ENCODE results near the gene RNF25.
"Not testable (repeated sequence)": the region's sequence is repeated elsewhere in the genome, so short reads cannot be mapped to it uniquely, and the experiment has no call there.

Gene RNF25

GRCh38 chr2:218694405-218695145 is 22.8 kb upstream of the RNF25 start:
- H3K27ac ChIP-seq (ENCODE audit: low read depth, low read length) = no peak overlapping the region
- H3K9ac ChIP-seq (ENCODE audit: low read length) = no peak overlapping the region
- no peak for DNase-seq
- H3K18ac ChIP-seq (ENCODE audit: low read length) = no peak overlapping the region
- H3K4me3 ChIP-seq (ENCODE audit: low read length) = no peak overlapping the region
- no peak overlapping the region for H2BK5ac ChIP-seq (ENCODE audit: low read length)
- no peaks in the 10 kb centered on the region for H3K4me1 ChIP-seq (ENCODE audit: control insufficient read depth, low read depth, low read length)
- WGBS (ENCODE audit: extremely low coverage, insufficient coverage, low lambda C conversion rate) = no CpG with 5 or more reads among the region's 3 CpGs
- H3K4me2 ChIP-seq (ENCODE audit: low read length) = no peak overlapping the region
- no peak overlapping the region for H4K8ac ChIP-seq (ENCODE audit: low read depth, low read length)
- H2AK5ac ChIP-seq (ENCODE audit: low read length) = no peak overlapping the region
- no peak overlapping the region for H3K4ac ChIP-seq (ENCODE audit: low read depth, low read length)
- H3K36me3 ChIP-seq (ENCODE audit: control insufficient read depth, insufficient read depth, low read length) = peaks cover 5% of the 10 kb centered on the region
- H3K27me3 ChIP-seq (ENCODE audit: insufficient read depth, low read length, poor library complexity) = no peaks in the 10 kb centered on the region
- no peaks in the 10 kb centered on the region for H3K79me1 ChIP-seq (ENCODE audit: low read length)
- no peak overlapping the region for H2BK15ac ChIP-seq (replicated peaks; ENCODE audit: low read depth)
- H3K23ac ChIP-seq (ENCODE audit: low read length) = no peak overlapping the region
- no peak overlapping the region for H2BK120ac ChIP-seq (ENCODE audit: low read depth, low read length)
- H4K5ac ChIP-seq (ENCODE audit: low read length) = no peak overlapping the region
- H3K79me2 ChIP-seq (ENCODE audit: control insufficient read depth, insufficient read depth, low read length) = no peaks in the 10 kb centered on the region
- H3K56ac ChIP-seq (ENCODE audit: low read length) = no peak overlapping the region

- Histone ChIP-seq H4K5ac (ENCODE audit: low read length) (no peak overlapping the region), H2BK15ac (replicated peaks; ENCODE audit: low read depth) (no peak overlapping the region), H3K4me3 (ENCODE audit: low read length) (no peak overlapping the region), H3K4me2 (ENCODE audit: low read length) (no peak overlapping the region), H3K18ac (ENCODE audit: low read length) (no peak overlapping the region), H3K4ac (ENCODE audit: low read depth, low read length) (no peak overlapping the region), H3K27me3 (ENCODE audit: insufficient read depth, low read length, poor library complexity) (no peaks in the 10 kb centered on the region), H3K36me3 (ENCODE audit: control insufficient read depth, insufficient read depth, low read length) (peaks cover 3% of the 10 kb centered on the region), H3K27ac (ENCODE audit: low read depth, low read length) (no peak overlapping the region), H3K23ac (ENCODE audit: low read length) (no peak overlapping the region), H4K8ac (ENCODE audit: low read depth, low read length) (no peak overlapping the region), H3K79me1 (ENCODE audit: low read length) (no peaks in the 10 kb centered on the region), H3K56ac (ENCODE audit: low read length) (no peak overlapping the region), H3K79me2 (ENCODE audit: control insufficient read depth, insufficient read depth, low read length) (no peaks in the 10 kb centered on the region), H3K4me1 (ENCODE audit: control insufficient read depth, low read depth, low read length) (no peaks in the 10 kb centered on the region), H2AK5ac (ENCODE audit: low read length) (no peak overlapping the region), H2BK120ac (ENCODE audit: low read depth, low read length) (no peak overlapping the region), H3K9ac (ENCODE audit: low read length) (no peak overlapping the region), H2BK5ac (ENCODE audit: low read length) (no peak overlapping the region)
- DNase-seq = no peak
Measured at GRCh38 chr2:218691234-218691633, 19.4 kb upstream of the RNF25 start.

GRCh38 chr2:218687400-218688060 is 15.7 kb upstream of the RNF25 start:
- H3K23ac ChIP-seq (ENCODE audit: low read length); H2BK120ac ChIP-seq (ENCODE audit: low read depth, low read length); H4K5ac ChIP-seq (ENCODE audit: low read length); H3K4ac ChIP-seq (ENCODE audit: low read depth, low read length); H3K9ac ChIP-seq (ENCODE audit: low read length); H3K79me2 ChIP-seq (ENCODE audit: control insufficient read depth, insufficient read depth, low read length); H4K8ac ChIP-seq (ENCODE audit: low read depth, low read length); H3K56ac ChIP-seq (ENCODE audit: low read length); H3K36me3 ChIP-seq (ENCODE audit: control insufficient read depth, insufficient read depth, low read length); H2BK5ac ChIP-seq (ENCODE audit: low read length); H3K79me1 ChIP-seq (ENCODE audit: low read length); H3K4me2 ChIP-seq (ENCODE audit: low read length); H3K4me1 ChIP-seq (ENCODE audit: control insufficient read depth, low read depth, low read length); H3K18ac ChIP-seq (ENCODE audit: low read length); H2BK15ac ChIP-seq (replicated peaks; ENCODE audit: low read depth); H3K27me3 ChIP-seq (ENCODE audit: insufficient read depth, low read length, poor library complexity); H3K4me3 ChIP-seq (ENCODE audit: low read length); H2AK5ac ChIP-seq (ENCODE audit: low read length); H3K27ac ChIP-seq (ENCODE audit: low read depth, low read length): not testable (repeated sequence)
- no CpG with 5 or more reads among the region's 5 CpGs for WGBS (ENCODE audit: extremely low coverage, insufficient coverage, low lambda C conversion rate)
- DNase-seq = peak; percentile 91

- no peaks in the 10 kb centered on the region for H3K27me3 ChIP-seq (ENCODE audit: insufficient read depth, low read length, poor library complexity)
- H3K79me1 ChIP-seq (ENCODE audit: low read length) = no peaks in the 10 kb centered on the region
- H4K5ac ChIP-seq (ENCODE audit: low read length) = no peak overlapping the region
- H2BK15ac ChIP-seq (replicated peaks; ENCODE audit: low read depth) = no peak overlapping the region
- DNase-seq = no peak
- H3K23ac ChIP-seq (ENCODE audit: low read length) = no peak overlapping the region
- no peak overlapping the region for H3K9ac ChIP-seq (ENCODE audit: low read length)
- H3K4ac ChIP-seq (ENCODE audit: low read depth, low read length) = no peak overlapping the region
- no peak overlapping the region for H3K18ac ChIP-seq (ENCODE audit: low read length)
- no peak overlapping the region for H2AK5ac ChIP-seq (ENCODE audit: low read length)
- no peak overlapping the region for H3K56ac ChIP-seq (ENCODE audit: low read length)
- no peaks in the 10 kb centered on the region for H3K4me1 ChIP-seq (ENCODE audit: control insufficient read depth, low read depth, low read length)
- no peak overlapping the region for H3K27ac ChIP-seq (ENCODE audit: low read depth, low read length)
- no peak overlapping the region for H2BK5ac ChIP-seq (ENCODE audit: low read length)
- no peak overlapping the region for H2BK120ac ChIP-seq (ENCODE audit: low read depth, low read length)
- whole genome bisulfite sequencing (ENCODE audit: extremely low coverage, insufficient coverage, low lambda C conversion rate) = no CpG with 5 or more reads among the region's 3 CpGs
- H3K4me2 ChIP-seq (ENCODE audit: low read length) = no peak overlapping the region
- no peaks in the 10 kb centered on the region for H3K79me2 ChIP-seq (ENCODE audit: control insufficient read depth, insufficient read depth, low read length)
- H3K36me3 ChIP-seq (ENCODE audit: control insufficient read depth, insufficient read depth, low read length) = peaks cover 2% of the 10 kb centered on the region
- H3K4me3 ChIP-seq (ENCODE audit: low read length) = no peak overlapping the region
- H4K8ac ChIP-seq (ENCODE audit: low read depth, low read length) = no peak overlapping the region
Measured at GRCh38 chr2:218680061-218680460, 8.3 kb upstream of the RNF25 start.

- no peak for DNase-seq
- Histone ChIP-seq H4K8ac (ENCODE audit: low read depth, low read length) (no peak overlapping the region), H4K5ac (ENCODE audit: low read length) (no peak overlapping the region), H3K9ac (ENCODE audit: low read length) (no peak overlapping the region), H2AK5ac (ENCODE audit: low read length) (no peak overlapping the region), H3K23ac (ENCODE audit: low read length) (no peak overlapping the region), H3K79me1 (ENCODE audit: low read length) (no peaks in the 10 kb centered on the region), H2BK120ac (ENCODE audit: low read depth, low read length) (no peak overlapping the region), H2BK15ac (replicated peaks; ENCODE audit: low read depth) (no peak overlapping the region), H3K4me2 (ENCODE audit: low read length) (no peak overlapping the region), H3K27ac (ENCODE audit: low read depth, low read length) (no peak overlapping the region), H3K27me3 (ENCODE audit: insufficient read depth, low read length, poor library complexity) (no peaks in the 10 kb centered on the region), H3K56ac (ENCODE audit: low read length) (no peak overlapping the region), H3K79me2 (ENCODE audit: control insufficient read depth, insufficient read depth, low read length) (no peaks in the 10 kb centered on the region), H3K4me1 (ENCODE audit: control insufficient read depth, low read depth, low read length) (no peaks in the 10 kb centered on the region), H3K18ac (ENCODE audit: low read length) (no peak overlapping the region), H3K36me3 (ENCODE audit: control insufficient read depth, insufficient read depth, low read length) (peaks cover 1% of the 10 kb centered on the region), H2BK5ac (ENCODE audit: low read length) (no peak overlapping the region), H3K4ac (ENCODE audit: low read depth, low read length) (no peak overlapping the region), H3K4me3 (ENCODE audit: low read length) (no peak overlapping the region)
- no CpG with 5 or more reads among the region's 4 CpGs for WGBS (ENCODE audit: extremely low coverage, insufficient coverage, low lambda C conversion rate)
Measured at GRCh38 chr2:218679119-218679518, 7.3 kb upstream of the RNF25 start.

Measured in mesendoderm (in vitro differentiated cells).